A549 (cell line): ENCODE results near the gene AKR7A2.

Source experiments
- CBX2 ChIP-seq: fragments of 200-600 bp; sonication (generic); IDR thresholded peaks from 2 replicates; pipeline ENCODE4 v1.6.1; 2016; ENCODE audit warnings: low read depth, mild to moderate bottlenecking, borderline replicate concordance
- CEBPB ChIP-seq, 2 experiments: fragments of >200 bp in 1 of 2; sonication (Bioruptor Twin) in 1 of 2; formaldehyde crosslinking in 1 of 2; IDR thresholded peaks; 2 replicates each; pipeline ENCODE4 v1.6.1; 2012 to 2016
- EP300 ChIP-seq, 2 experiments: fragments of >200 bp; sonication (Bioruptor Twin); formaldehyde crosslinking; IDR thresholded peaks; 2 replicates in 1 of 2; 3 replicates in 1 of 2; pipeline ENCODE4 v1.6.1; 2016 to 2017
- HDAC2 ChIP-seq: fragments of 200-600 bp; sonication (generic); IDR thresholded peaks from 2 replicates; pipeline ENCODE4 v1.6.1; 2016
- HEYL ChIP-seq: fragments of 250-450 bp; sonication (Bioruptor Pico); IDR thresholded peaks from 2 replicates; pipeline ENCODE4 v1.8.0; 2021; ENCODE audit warnings: mild to moderate bottlenecking, moderate library complexity
- JUNB ChIP-seq: fragments of >200 bp; sonication (Bioruptor Twin); formaldehyde crosslinking; IDR thresholded peaks from 2 replicates; pipeline ENCODE4 v1.6.1; 2016
- KDM5A ChIP-seq: fragments of 200-600 bp; sonication (generic); IDR thresholded peaks from 2 replicates; pipeline ENCODE4 v1.6.1; 2016; ENCODE audit warnings: antibody characterized with exemption, mild to moderate bottlenecking
- POLR2A ChIP-seq: IDR thresholded peaks from 2 replicates; pipeline ENCODE4 v1.6.1; 2012; ENCODE audit warnings: mild to moderate bottlenecking, low read length
- POLR2AphosphoS2 ChIP-seq: conservative IDR thresholded peaks from 2 replicates; pipeline ENCODE4 v1.6.1; 2012; ENCODE audit warnings: low read length, improper control_type of control experiment, inconsistent platforms
- RAD21 ChIP-seq, 2 experiments: fragments of >200 bp in 1 of 2; sonication (Bioruptor Twin) in 1 of 2; formaldehyde crosslinking in 1 of 2; IDR thresholded peaks in 1 of 2; conservative IDR thresholded peaks in 1 of 2; 2 replicates in 1 of 2; 3 replicates in 1 of 2; pipeline ENCODE4 v1.6.1; 2012 to 2018; ENCODE audit warnings: inconsistent platforms in 1 of 2
- TP53 ChIP-seq: fragments of 250-450 bp; sonication (Bioruptor Pico); IDR thresholded peaks from 2 replicates; pipeline ENCODE4 v1.5.0; 2021; ENCODE audit warnings: mild to moderate bottlenecking, moderate library complexity
- ZSCAN20 ChIP-seq: fragments of 250-450 bp; sonication (Bioruptor Pico); IDR thresholded peaks from 2 replicates; pipeline ENCODE4 v1.8.0; 2022; ENCODE audit warnings: mild to moderate bottlenecking, moderate library complexity
- TF ChIP-seq, protein P1 (sequence below): fragments of >200 bp; sonication (Bioruptor Twin); formaldehyde crosslinking; IDR thresholded peaks from 3 replicates; pipeline ENCODE4 v1.5.1; 2016
- TF ChIP-seq, protein P2 (sequence below): fragments of 450-650 bp; IDR thresholded peaks from 2 replicates; pipeline ENCODE4 v1.6.1; 2014; ENCODE audit warnings: antibody characterized with exemption

DNA sequence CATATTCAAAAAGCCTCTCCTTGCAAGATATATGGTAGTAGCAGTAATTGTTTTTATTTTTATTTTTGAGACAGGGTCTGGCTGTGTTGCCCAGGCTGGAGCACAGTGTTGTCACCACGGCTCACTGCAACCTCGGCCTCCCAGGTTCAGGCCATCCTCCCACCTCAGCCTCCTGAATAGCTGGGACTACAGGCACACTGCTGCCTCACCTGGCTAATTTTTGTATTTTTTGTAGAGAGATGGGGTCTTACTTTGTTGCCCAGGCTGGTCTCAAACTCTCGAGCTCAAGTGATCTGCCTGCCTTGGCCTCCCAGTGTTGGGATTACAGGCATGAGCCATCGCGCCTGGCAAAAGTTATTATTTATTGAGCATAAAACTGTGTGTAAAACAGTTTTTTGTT is 38.6 kb upstream of the AKR7A2 start:
- TF ChIP-seq POLR2A = no peak
- TF ChIP-seq, protein P1, sequence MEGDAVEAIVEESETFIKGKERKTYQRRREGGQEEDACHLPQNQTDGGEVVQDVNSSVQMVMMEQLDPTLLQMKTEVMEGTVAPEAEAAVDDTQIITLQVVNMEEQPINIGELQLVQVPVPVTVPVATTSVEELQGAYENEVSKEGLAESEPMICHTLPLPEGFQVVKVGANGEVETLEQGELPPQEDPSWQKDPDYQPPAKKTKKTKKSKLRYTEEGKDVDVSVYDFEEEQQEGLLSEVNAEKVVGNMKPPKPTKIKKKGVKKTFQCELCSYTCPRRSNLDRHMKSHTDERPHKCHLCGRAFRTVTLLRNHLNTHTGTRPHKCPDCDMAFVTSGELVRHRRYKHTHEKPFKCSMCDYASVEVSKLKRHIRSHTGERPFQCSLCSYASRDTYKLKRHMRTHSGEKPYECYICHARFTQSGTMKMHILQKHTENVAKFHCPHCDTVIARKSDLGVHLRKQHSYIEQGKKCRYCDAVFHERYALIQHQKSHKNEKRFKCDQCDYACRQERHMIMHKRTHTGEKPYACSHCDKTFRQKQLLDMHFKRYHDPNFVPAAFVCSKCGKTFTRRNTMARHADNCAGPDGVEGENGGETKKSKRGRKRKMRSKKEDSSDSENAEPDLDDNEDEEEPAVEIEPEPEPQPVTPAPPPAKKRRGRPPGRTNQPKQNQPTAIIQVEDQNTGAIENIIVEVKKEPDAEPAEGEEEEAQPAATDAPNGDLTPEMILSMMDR = no peak
- TF ChIP-seq, protein P2, sequence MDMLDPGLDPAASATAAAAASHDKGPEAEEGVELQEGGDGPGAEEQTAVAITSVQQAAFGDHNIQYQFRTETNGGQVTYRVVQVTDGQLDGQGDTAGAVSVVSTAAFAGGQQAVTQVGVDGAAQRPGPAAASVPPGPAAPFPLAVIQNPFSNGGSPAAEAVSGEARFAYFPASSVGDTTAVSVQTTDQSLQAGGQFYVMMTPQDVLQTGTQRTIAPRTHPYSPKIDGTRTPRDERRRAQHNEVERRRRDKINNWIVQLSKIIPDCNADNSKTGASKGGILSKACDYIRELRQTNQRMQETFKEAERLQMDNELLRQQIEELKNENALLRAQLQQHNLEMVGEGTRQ = no peak
- TF ChIP-seq JUNB = no peak
- no peak for TF ChIP-seq ZSCAN20
- no peak for TF ChIP-seq HDAC2
- TF ChIP-seq RAD21 (conservative IDR thresholded peaks at IDR 0.05 in 1 of 2, IDR thresholded peaks at IDR 0.05 in 1 of 2) = no peak
- TF ChIP-seq EP300 (IDR thresholded peaks at IDR 0.05) = no peak
- TF ChIP-seq TP53 (CRISPR knock-in tag) = no peak
- TF ChIP-seq KDM5A = no peak
- TF ChIP-seq CBX2 = no peak
- no peak for TF ChIP-seq HEYL (CRISPR knock-in tag)
- no peak for TF ChIP-seq CEBPB (IDR thresholded peaks at IDR 0.05)
- no peak for TF ChIP-seq POLR2AphosphoS2
